MM.1S (cell line): ENCODE measurements around the gene CLINT1.

Experiments used
- EZH2phosphoT487 ChIP-seq: fragments of 300-600 bp; sonication (generic); IDR thresholded peaks from 2 replicates; pipeline ENCODE4 v1.6.1; 2018; ENCODE audit warnings: antibody characterized with exemption, low read length
- TF ChIP-seq, protein P1 (sequence below): fragments of 300-600 bp; sonication (generic); IDR thresholded peaks from 2 replicates; pipeline ENCODE4 v1.5.1; 2016; ENCODE audit warnings: antibody characterized with exemption, low read length, mixed read lengths

DNA sequence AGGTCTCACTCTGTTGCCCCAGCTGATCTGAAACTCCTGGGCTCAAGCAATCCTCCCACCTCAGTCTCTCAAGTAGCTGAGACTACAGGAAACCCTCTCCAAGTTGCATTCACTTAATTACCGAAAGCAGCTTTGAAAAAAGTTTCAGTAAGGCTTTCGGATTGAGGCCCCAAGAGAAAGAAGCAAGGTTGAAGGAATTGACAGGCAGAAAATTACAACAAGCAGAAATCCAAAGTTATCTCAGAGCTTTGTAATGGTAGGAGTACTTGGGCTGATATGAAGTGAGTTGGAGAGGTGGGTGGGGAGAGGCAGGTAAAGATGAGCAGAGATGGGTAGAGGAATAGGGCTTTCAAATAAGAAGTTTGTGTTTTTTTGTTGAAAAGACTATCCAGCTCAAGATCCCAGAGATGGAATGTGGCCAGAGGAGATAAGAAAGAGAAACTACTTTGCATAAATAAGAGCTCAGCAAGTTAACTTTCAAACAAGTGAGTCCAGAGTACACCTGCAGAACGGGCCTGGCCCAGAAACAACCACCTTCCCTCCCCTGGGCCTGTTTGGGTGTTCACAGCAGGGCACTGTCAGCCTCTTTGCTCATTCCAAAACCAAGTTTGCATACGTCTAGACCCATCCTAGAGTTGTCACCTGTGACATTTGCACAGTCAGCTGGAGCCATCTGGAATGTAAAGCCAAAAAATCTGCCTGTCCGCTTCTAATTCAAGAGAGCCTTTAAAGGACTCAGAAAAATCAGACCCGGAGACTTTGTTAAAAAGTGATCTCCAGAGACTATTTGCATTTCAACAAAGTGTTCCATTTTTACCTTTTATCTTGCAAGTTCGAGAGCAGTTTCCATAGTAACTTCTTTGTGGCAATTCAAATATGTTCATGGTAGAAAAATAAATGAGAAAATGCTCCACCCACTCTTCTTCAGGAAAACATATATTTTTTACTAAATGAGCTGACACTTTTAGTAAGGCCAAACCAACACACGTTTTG lies 2.2 kb upstream of the CLINT1 start:
- TF ChIP-seq, protein P1, sequence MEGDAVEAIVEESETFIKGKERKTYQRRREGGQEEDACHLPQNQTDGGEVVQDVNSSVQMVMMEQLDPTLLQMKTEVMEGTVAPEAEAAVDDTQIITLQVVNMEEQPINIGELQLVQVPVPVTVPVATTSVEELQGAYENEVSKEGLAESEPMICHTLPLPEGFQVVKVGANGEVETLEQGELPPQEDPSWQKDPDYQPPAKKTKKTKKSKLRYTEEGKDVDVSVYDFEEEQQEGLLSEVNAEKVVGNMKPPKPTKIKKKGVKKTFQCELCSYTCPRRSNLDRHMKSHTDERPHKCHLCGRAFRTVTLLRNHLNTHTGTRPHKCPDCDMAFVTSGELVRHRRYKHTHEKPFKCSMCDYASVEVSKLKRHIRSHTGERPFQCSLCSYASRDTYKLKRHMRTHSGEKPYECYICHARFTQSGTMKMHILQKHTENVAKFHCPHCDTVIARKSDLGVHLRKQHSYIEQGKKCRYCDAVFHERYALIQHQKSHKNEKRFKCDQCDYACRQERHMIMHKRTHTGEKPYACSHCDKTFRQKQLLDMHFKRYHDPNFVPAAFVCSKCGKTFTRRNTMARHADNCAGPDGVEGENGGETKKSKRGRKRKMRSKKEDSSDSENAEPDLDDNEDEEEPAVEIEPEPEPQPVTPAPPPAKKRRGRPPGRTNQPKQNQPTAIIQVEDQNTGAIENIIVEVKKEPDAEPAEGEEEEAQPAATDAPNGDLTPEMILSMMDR, result no peak
- no peak for TF ChIP-seq EZH2phosphoT487
